ENCODE measurements around the gene WDR70.
A peak's percentile ranks its signal among the peaks of the same experiment; 100 is the strongest.

Gene WDR70

DNA sequence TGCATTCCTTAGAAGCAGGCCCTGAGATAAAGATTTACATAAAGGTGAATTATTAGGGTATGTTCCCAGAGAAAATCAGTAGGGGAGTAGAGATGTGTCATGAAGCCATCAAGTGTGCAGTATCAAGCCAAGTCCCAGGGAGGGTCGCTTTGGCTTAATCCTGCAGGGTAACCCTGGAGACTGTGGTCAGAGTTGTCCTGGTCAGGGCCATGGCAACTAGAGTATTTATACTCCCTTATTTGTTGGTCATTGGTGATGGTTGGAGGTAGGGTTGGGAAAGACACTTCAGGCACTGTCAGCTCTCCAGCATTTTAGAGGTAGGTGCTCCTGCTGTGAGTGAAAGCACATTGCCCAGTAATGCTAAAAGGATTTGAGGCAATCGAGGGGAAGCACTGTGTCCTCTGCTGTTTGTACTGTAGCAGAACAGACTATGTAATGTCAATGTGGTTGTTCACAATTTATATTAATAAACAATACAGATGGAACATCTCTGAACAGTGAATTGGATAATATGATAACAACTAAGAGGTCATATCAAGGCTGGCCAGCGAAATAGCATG, 351.9 kb downstream of the WDR70 start:
- DNase-seq = no peak

DNA sequence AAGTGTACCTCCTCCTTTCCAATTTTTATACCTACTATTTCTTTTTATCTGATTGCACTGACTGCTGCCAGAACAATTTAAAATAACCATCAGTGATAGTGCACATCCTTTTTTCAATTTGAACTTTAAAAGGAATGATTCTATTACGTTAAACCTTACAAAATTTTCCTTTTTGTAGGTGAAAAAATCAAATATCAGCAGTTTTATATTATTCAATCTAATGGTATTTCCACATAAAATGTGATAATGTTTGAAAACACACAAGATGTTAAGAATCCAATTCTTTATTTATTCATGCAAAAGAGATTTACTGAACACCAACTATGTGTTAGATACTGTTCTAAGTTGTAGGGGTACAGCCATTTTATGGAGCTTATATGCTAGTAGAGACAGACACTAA, 355.0 kb downstream of the WDR70 start:
- DNase-seq = no peak

GRCh38 chr5:37735649-37736347, 356.7 kb downstream of the WDR70 start:
- DNase-seq = peak; percentile 89

DNA sequence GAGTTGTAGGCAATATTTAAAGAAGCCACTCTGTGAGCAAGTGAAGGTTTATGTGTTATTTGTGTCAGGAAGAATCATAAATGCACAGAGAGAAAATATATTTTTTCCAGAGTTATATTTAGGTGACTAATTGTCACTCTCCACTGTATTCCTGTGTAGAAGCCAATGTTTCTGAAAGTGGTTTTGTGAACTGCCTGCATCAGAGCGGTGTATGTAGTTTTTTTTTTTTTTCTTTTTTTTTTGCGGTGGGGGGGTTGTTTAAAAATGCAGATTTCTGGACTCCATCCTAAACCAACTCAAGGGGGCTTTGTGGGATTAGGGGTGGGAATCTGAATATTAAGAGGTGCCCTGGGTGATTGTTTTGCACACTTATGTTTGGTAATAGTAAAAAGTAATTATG, 357.3 kb downstream of the WDR70 start:
- no peak for DNase-seq

- DNase-seq = no peak
Measured at GRCh38 chr5:37737326-37738056, 358.4 kb downstream of the WDR70 start.

DNA sequence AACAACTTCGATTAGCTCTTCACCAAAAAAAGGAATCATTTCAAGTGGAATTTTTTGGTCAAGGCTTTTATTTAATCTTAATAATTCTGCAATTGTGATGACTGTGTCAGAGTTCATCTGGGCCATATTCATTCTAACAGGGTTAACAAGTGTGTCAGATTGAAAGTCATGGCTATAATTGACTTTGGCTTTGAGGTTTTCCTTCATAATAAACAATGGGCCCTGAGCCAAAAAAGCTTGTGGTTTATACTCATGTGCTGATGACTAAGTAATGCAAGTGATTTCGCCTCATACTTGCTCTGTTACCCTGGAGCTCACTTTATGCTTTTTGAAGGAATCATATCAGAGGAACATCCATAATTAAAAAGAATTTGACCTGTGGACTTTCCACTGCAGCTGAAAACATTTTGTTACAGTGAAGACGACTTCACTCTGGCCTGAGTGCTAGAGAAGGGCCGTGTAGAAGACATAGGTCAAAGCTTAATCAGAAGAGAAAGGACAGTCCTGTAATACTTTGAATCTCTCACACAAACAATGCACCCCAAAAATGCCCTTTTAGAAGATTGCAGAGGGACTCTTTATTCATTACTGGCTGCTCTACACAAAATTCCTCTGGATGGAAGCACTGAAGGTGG, 359.1 kb downstream of the WDR70 start:
- peak; percentile 53 for DNase-seq

DNA sequence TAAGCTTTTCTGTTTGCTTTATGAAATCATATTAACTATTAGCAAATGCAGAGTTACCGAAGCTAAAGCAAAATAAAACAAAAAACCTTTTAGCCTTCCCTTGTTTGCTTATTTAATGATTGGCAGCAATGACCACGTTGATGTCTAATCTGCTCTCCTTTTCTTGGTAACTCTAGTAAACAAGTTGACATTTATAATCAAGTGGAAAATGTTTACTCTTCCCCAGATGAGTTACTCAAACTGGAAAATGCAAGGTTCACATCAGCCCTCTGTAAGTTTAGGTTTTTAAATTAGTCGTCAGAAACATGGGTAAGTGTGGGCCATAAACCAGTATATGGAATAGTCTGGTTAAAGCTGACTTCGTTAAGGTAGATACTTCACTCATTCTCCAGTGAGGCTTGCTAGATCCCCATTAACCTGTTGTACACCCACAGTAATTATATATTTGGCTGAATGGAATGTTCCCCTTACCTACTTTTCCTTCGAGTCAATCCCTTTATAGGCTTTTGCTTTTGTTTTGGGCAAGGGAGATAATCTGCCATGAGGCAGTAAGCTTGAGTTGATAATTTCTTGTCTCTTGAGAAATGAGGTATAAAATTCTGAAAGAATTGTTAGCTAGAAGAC, 359.9 kb downstream of the WDR70 start:
- DNase-seq = no peak

DNA sequence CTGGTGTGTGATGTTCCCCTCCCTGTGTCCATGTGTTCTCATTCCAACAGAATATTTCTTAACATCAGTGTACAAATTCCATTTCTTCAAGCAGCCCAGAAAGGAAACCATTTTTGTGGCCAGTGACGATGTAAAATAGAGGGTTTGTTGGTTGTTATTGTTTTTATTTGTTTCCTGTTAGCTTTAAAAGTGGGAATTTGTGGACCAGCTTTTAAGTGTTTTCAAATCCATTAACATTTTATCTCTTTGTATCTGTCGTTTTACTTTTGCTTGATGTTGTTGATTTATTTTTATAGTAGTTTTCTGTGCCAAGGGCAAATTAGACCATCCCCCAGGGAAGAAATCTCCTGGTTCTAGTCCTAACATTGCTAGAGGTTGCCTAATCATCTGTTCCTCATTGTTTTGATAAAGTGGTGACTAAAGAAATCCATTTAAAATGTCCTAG, 360.7 kb downstream of the WDR70 start:
- DNase-seq = no peak

- no peak for DNase-seq
Measured at GRCh38 chr5:37740331-37741066, 361.4 kb downstream of the WDR70 start.

DNA sequence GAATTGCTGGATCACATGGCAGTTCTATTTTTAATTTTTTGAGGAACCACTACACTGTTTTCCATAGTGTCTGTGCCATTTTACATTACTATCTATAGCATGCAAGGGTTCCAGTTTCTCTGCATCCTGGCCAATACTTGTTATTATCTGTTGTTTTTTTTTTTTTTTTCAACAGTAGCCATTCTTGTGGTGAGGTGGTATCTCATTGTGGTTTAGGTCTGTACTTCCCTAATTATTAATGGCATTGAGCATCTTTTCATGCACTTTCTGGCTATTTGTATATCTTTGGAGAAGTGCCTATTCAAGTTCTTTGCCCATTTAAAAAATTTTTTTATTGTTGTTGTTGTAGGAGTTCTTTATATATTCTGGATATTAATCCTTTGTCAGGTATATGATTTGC, 363.0 kb downstream of the WDR70 start:
- DNase-seq = no peak

GRCh38 chr5:37751227-37751626, 372.1 kb downstream of the WDR70 start:
- no peak for DNase-seq

DNA sequence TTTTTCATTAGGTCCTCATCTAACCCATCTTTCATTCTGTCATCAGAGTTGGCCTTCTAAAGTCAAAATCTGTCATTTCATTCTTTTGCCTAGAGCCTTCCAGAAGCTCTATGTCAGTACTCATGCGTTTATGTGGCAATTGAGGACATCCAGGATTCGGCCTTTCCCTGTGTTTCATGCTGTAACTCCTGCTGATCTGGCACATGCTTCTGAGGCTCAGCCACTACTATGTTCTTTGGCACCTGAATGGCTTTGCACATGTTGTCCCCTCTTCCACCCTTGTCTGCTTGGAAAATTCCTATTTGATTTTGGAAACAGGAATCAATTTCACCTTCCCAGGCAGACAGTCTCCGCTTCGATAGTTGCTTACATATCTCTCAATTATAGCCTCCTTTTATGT, 375.9 kb downstream of the WDR70 start:
- no peak for DNase-seq

DNA sequence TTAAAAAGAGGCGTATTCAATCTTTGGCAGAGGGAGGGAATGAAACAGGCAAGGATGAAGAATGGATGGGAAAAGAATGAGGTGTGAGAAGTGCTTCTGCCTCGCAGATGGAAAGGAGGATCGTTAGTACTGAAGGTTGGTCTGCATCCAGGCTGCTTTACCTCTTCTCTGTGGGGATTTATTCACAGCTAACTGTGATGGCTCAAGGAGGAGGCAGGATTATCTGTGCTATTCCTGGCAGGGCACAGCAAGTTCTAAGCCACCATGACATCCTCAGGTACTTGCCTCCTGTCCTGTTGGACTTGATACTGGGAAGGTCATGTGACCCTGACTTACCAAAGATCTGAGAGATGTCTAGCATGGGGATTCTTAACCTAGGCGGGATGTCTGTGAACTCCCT, 376.5 kb downstream of the WDR70 start:
- DNase-seq = no peak

- no peak for DNase-seq
Measured at GRCh38 chr5:37756248-37756647, 377.1 kb downstream of the WDR70 start.

GRCh38 chr5:37757980-37758582, 379.0 kb downstream of the WDR70 start:
- DNase-seq = no peak

DNA sequence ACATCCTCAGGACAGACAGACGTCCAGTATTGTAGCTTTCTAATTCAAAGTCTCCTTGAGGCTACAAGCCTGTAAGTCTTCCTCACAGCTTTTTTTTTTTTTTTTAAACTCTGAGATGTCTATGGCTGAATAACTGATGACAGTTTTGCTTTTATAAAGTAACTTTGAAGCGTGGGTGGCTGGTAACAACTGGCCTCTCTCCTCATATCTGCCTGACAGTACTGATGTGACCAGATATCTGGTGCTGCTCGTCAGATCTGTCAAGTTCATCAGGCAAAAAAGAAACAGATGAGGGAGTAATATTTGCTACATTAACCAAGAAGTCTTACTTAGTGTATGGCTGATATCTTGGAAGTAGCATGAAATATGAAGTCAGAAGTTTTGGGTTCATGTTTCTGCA, 388.1 kb downstream of the WDR70 start:
- DNase-seq = no peak

- DNase-seq = no peak
Measured at GRCh38 chr5:37767961-37768360, 388.8 kb downstream of the WDR70 start.

DNA sequence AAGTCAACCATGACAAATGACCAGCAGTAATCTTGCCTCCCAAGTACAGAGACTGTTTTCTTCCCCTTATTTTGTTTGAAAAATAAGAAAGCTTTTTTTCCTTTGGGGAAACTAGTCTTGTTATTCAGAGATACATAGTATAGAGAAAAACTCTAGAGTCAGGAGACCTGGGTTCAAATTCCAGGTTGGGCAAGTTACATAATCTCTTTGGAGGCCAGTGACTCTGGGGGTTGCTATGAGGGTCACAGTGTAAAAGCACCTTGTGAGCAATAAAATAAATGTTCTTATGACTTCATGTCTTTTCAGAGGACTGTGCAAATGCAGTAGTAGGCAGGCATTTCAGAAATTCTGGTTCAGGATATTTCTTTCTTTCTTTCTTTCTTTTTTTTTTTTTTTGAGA, 389.3 kb downstream of the WDR70 start:
- DNase-seq = no peak

- no peak for DNase-seq
Measured at GRCh38 chr5:37769108-37769507, 390.0 kb downstream of the WDR70 start.

DNA sequence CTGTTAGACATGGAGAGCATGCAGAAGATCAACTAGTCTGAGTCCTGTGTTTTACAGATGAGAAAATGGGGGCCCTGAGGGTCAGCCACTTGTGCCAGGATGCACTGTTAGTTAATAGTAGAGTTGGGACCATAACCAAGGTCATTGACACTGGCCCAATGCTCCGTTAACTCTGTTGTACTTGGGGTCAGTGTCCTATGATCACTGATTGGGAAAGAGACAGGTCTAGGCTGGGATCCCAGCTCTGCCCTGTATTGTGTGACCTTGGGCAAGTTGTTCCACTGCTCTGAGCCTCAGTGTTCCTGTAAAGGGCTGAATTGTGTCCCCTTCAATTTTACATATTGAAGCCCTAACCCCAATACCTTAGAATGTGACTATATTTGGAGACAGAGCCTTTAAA, 390.7 kb downstream of the WDR70 start:
- DNase-seq = no peak

- no peak for DNase-seq
Measured at GRCh38 chr5:37770786-37771185, 391.7 kb downstream of the WDR70 start.

- no peak for DNase-seq
Measured at GRCh38 chr5:37771203-37771611, 392.1 kb downstream of the WDR70 start.

Data from NCI-H2171 treated with DMSO at 0.1 percent for 48 hours (cell line).